K562 (cell line): ENCODE data around the gene PHKA1. TPM values are rescaled to one million over a fixed set of nuclear protein-coding genes. Genes with fewer than 3 reads are reported as not detected.
A peak's percentile ranks its signal among the peaks of the same experiment; 100 is the strongest.

Source experiments
- CREB3L1 ChIP-seq: fragments of 450-650 bp; IDR thresholded peaks from 2 replicates; pipeline ENCODE4 v1.6.1; 2014; ENCODE audit warnings: low read depth, mild to moderate bottlenecking, moderate library complexity, borderline replicate concordance
- E2F8 ChIP-seq: fragments of 450-650 bp; IDR thresholded peaks from 2 replicates; pipeline ENCODE4 v1.7.1; 2018; ENCODE audit warnings: mild to moderate bottlenecking, low read depth; ENCODE audit not compliant: partially characterized antibody
- ELF1 ChIP-seq: fragments of 200-800 bp; sonication (Bioruptor generic); IDR thresholded peaks from 2 replicates; pipeline ENCODE4 v1.6.1; 2016; ENCODE audit warnings: missing genetic modification characterization, missing compliant biosample characterization
- FOXM1 ChIP-seq, 2 experiments: fragments of 450-650 bp in 1 of 2; sonication (generic) in 1 of 2; formaldehyde crosslinking in 1 of 2; IDR thresholded peaks; 2 replicates each; pipeline versions ENCODE4 v1.6.1 to v1.9.0; 2017 to 2022; ENCODE audit warnings: low read depth in 2 of 2, mild to moderate bottlenecking in 2 of 2, missing genetic modification reagents in 1 of 2, moderate library complexity in 1 of 2
- HOMEZ ChIP-seq: fragments of 250-450 bp; sonication (Bioruptor Pico); IDR thresholded peaks from 2 replicates; pipeline ENCODE4 v1.4.0; 2020; ENCODE audit warnings: mild to moderate bottlenecking, moderate library complexity
- ILF3 ChIP-seq: fragments of 450-650 bp; IDR thresholded peaks from 2 replicates; pipeline ENCODE4 v1.6.1; 2018; ENCODE audit warnings: antibody characterized with exemption, mild to moderate bottlenecking, moderate library complexity, borderline replicate concordance
- IRF9 ChIP-seq: fragments of 450-650 bp; IDR thresholded peaks from 2 replicates; pipeline ENCODE4 v1.6.1; 2016; ENCODE audit warnings: missing biosample characterization, missing genetic modification characterization
- JUN ChIP-seq, 2 experiments: sonication (generic) in 1 of 2; formaldehyde crosslinking in 1 of 2; IDR thresholded peaks; 2 replicates each; pipeline versions ENCODE4 v1.6.1 to v1.8.0; 2012 to 2022; ENCODE audit warnings: borderline replicate concordance in 2 of 2, mild to moderate bottlenecking in 2 of 2, improper control_type of control experiment in 1 of 2, low read depth in 1 of 2, low read length in 1 of 2, missing genetic modification reagents in 1 of 2
- KAT7 ChIP-seq: sonication (generic); formaldehyde crosslinking; IDR thresholded peaks from 2 replicates; pipeline ENCODE4 v1.8.0; 2022; ENCODE audit warnings: missing genetic modification reagents, mild to moderate bottlenecking, borderline replicate concordance
- KAT8 ChIP-seq: fragments of 450-650 bp; IDR thresholded peaks from 2 replicates; pipeline ENCODE4 v1.6.1; 2016; ENCODE audit warnings: low read depth, mild to moderate bottlenecking
- MBD2 ChIP-seq: sonication (generic); IDR thresholded peaks from 2 replicates; pipeline ENCODE4 v1.6.1; 2016; ENCODE audit warnings: low read depth, borderline replicate concordance
- RUNX1 ChIP-seq: sonication (generic); IDR thresholded peaks from 2 replicates; pipeline ENCODE4 v1.6.1; 2016; ENCODE audit warnings: antibody characterized with exemption, low read depth
- SMARCA4 ChIP-seq: fragments of 450-650 bp; IDR thresholded peaks from 2 replicates; pipeline ENCODE4 v1.6.1; 2016
- TFE3 ChIP-seq: fragments of 450-650 bp; formaldehyde crosslinking; IDR thresholded peaks from 2 replicates; pipeline ENCODE4 v1.4.0; 2020; ENCODE audit warnings: mild to moderate bottlenecking, mixed read lengths
- ZNF511 ChIP-seq: sonication (generic); formaldehyde crosslinking; IDR thresholded peaks from 2 replicates; pipeline ENCODE4 v1.8.0; 2022; ENCODE audit warnings: mild to moderate bottlenecking, missing genetic modification reagents
- polyA plus RNA-seq, 8 experiments: library from polyadenylated mRNA; depleted of rRNA in 4 of 8; stranded (reverse) in 5 of 8; unstranded in 3 of 8; fragments of >200 nt; fragmentation: Nextera tagmentation in 2 of 8; fragmentation: Illumina TruSeq in 1 of 8; extraction: Ambion mirVana in 2 of 8; extraction: Trizol in 1 of 8; gene quantifications; 2 replicates each; pipeline versions ENCODE4 v1.2.1 to v1.2.3, GENCODE V29; 2011 to 2014; ENCODE audit warnings: inconsistent platforms in 1 of 8, missing spikeins in 1 of 8
- total RNA-seq, 7 experiments: library from RNA; depleted of rRNA in 6 of 7; stranded (reverse); fragments of >200 nt in 6 of 7; fragmentation: Illumina TruSeq in 2 of 7; extraction: Trizol in 2 of 7; gene quantifications; 2 replicates each; pipeline versions ENCODE4 v1.2.1 to v1.2.3, GENCODE V29; 2011 to 2021; ENCODE audit warnings: low replicate concordance in 1 of 7

The PHKA1 gene
- total and polyA plus RNA-seq, 9 of the 15 experiments (the other 6 are each of a cell fraction or from before 2014, with no cell fraction given), result 2.4 to 9.6 (median 5.8) TPM

- TF ChIP-seq ZNF511 (no peak), FOXM1 (IDR thresholded peaks at IDR 0.05; ENCODE audit: low read depth) (peak; percentile 74), FOXM1 (CRISPR knock-in tag; IDR thresholded peaks at IDR 0.05; ENCODE audit: low read depth) (no peak), ELF1 (peak; percentile 67), MBD2 (0 out of 2 replicates have a peak, but pooled peaks have one; percentile 28), ILF3 (no peak), CREB3L1 (peak; percentile 91; the same call in 1 of the 2 replicates), RUNX1 (no peak), E2F8 (peak; percentile 74), TFE3 (CRISPR knock-in tag) (no peak), HOMEZ (CRISPR knock-in tag) (no peak), KAT8 (no peak), IRF9 (tag) (no peak), SMARCA4 (no peak), JUN (IDR thresholded peaks at IDR 0.05; ENCODE audit: borderline replicate concordance, low read depth, low read length) (no peak), JUN (CRISPR knock-in tag; IDR thresholded peaks at IDR 0.05; ENCODE audit: borderline replicate concordance) (no peak), KAT7 (CRISPR knock-in tag) (no peak)
Observed at GRCh38 chrX:72572248-72573157, 141.6 kb downstream of the PHKA1 start, which contains the start of gene HDAC8 (continued).
